Ovary (tissue), 3 donors: Measurements from ENCODE around the gene GART.

Source experiments
- CTCF ChIP-seq, 3 donors: fragments of 450-650 bp in 2 of 3; fragments of 200-600 bp in 1 of 3; IDR thresholded peaks; one replicate each; pipeline versions ENCODE4 v1.5.1 to v1.8.0; 2016 to 2022; ENCODE audit warnings: antibody characterized with exemption in 3 of 3, mild to moderate bottlenecking in 1 of 3
- EP300 ChIP-seq: sonication (generic); formaldehyde crosslinking; IDR thresholded peaks from one replicate; pipeline ENCODE4 v1.6.1; 2017; ENCODE audit warnings: antibody characterized with exemption
- POLR2A ChIP-seq: fragments of 450-650 bp; IDR thresholded peaks from one replicate; pipeline ENCODE4 v1.6.1; 2017; ENCODE audit warnings: antibody characterized with exemption, mild to moderate bottlenecking, moderate library complexity
- donor health status: DM: no; HTN: no; CAD: no.

DNA sequence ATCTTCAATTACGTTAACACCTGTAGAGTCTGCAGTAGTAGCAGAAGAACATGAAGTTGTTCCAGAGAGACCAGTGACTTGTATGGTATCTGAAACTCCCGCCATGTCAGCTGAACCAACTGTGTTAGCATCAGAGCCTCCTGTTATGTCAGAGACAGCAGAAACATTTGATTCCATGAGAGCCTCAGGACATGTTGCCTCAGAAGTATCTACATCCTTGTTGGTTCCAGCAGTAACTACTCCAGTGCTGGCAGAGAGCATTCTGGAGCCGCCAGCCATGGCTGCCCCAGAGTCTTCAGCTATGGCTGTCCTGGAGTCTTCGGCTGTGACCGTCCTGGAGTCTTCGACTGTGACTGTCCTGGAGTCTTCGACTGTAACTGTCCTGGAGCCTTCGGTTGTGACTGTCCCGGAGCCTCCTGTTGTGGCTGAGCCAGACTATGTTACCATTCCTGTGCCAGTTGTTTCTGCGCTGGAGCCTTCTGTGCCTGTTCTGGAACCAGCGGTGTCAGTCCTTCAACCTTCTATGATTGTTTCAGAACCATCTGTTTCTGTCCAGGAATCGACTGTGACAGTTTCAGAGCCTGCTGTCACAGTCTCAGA is 11.2 kb upstream of the GART start:
- TF ChIP-seq POLR2A (no peak), CTCF (IDR thresholded peaks at IDR 0.05) (no peak), EP300 (no peak)
